IMR-90 (cell line): Measurements from ENCODE around the gene PRKCA. TPM values are rescaled to one million over a fixed set of nuclear protein-coding genes. Genes with fewer than 3 reads are reported as not detected.

ENCODE experiments used
- ATAC-seq: fragments of 200-7000 bp; cut with Tn5 transposase; 2 replicates; pipeline ENCODE4 v1.9.1; 2020; ENCODE audit warnings: low read depth, mild to moderate bottlenecking, moderate library complexity
- BruUV-seq: library from RNA; stranded (reverse); fragments of 400-500 nt; replicated peaks from 2 replicates; lab custom pipeline; 2021; lab: Mats Ljungman, UMichigan
- CTCF ChIA-PET: fragments of 300-600 bp; formaldehyde crosslinking; extraction: SDS; loops from one replicate; lab custom pipeline; 2021; ENCODE audit warnings: antibody characterized with exemption; lab: Yijun Ruan, JAX
- POLR2A ChIA-PET: fragments of 300-600 bp; sonication (Branson Sonifier 250); formaldehyde crosslinking; loops from one replicate; lab custom pipeline; 2022; ENCODE audit warnings: antibody characterized with exemption; ENCODE audit not compliant: unreplicated experiment; lab: Charles Lee
- DNase-seq: peaks from one replicate; pipeline ENCODE4 v3.0.0; 2013
- H2AFZ ChIP-seq: replicated peaks from 2 replicates; pipeline ENCODE3; 2013; ENCODE audit warnings: low read length, mild to moderate bottlenecking; ENCODE audit not compliant: poor library complexity
- H2AK5ac ChIP-seq: 2 replicates; pipeline ENCODE4 v1.6.1; 2013; ENCODE audit warnings: low read depth, low read length, inconsistent platforms
- H2AK9ac ChIP-seq: replicated peaks from 2 replicates; pipeline ENCODE3; 2013; ENCODE audit warnings: mild to moderate bottlenecking, low read depth, low read length, moderate library complexity; ENCODE audit not compliant: poor library complexity
- H2BK120ac ChIP-seq: 2 replicates; pipeline ENCODE4 v1.6.1; 2013; ENCODE audit warnings: low read depth, low read length, inconsistent platforms
- H2BK15ac ChIP-seq: 3 replicates; pipeline ENCODE4 v1.6.1; 2013; ENCODE audit warnings: low read depth, low read length, inconsistent platforms
- H2BK20ac ChIP-seq: 2 replicates; pipeline ENCODE4 v1.6.1; 2013; ENCODE audit warnings: low read depth, mild to moderate bottlenecking, inconsistent platforms, low read length, moderate library complexity
- H2BK5ac ChIP-seq: 2 replicates; pipeline ENCODE4 v1.6.1; 2013; ENCODE audit warnings: mild to moderate bottlenecking, low read depth, low read length, inconsistent platforms; ENCODE audit not compliant: poor library complexity, severe bottlenecking
- H3K14ac ChIP-seq: replicated peaks from 2 replicates; pipeline ENCODE4 v1.6.1; 2013; ENCODE audit warnings: low read depth, low read length, inconsistent platforms
- H3K18ac ChIP-seq: 2 replicates; pipeline ENCODE4 v1.6.1; 2013; ENCODE audit warnings: low read depth, low read length, control low read depth
- H3K23ac ChIP-seq: 2 replicates; pipeline ENCODE4 v1.6.1; 2013; ENCODE audit warnings: low read depth, low read length, inconsistent platforms
- H3K27ac ChIP-seq: 2 replicates; pipeline ENCODE4 v1.5.1; 2013; ENCODE audit warnings: mild to moderate bottlenecking, control low read depth, low read length; ENCODE audit not compliant: insufficient read depth
- H3K27me3 ChIP-seq: 2 replicates; pipeline ENCODE4 v1.6.1; 2013; ENCODE audit warnings: low read length; ENCODE audit not compliant: control insufficient read depth, insufficient read depth
- H3K36me3 ChIP-seq: 2 replicates; pipeline ENCODE4 v1.6.1; 2013; ENCODE audit warnings: low read length, mixed read lengths; ENCODE audit not compliant: control insufficient read depth, insufficient read depth
- H3K4ac ChIP-seq: 2 replicates; pipeline ENCODE4 v1.6.1; 2013; ENCODE audit warnings: low read depth, low read length, inconsistent platforms
- H3K4me1 ChIP-seq: 2 replicates; pipeline ENCODE4 v1.6.1; 2013; ENCODE audit warnings: low read length, mixed read lengths; ENCODE audit not compliant: control insufficient read depth, insufficient read depth
- H3K4me2 ChIP-seq: 2 replicates; pipeline ENCODE4 v1.6.1; 2013; ENCODE audit warnings: low read depth, mild to moderate bottlenecking, control low read depth, low read length, moderate library complexity
- H3K4me3 ChIP-seq: 2 replicates; pipeline ENCODE4 v1.5.1; 2013; ENCODE audit warnings: low read depth, mild to moderate bottlenecking, control low read depth, low read length, moderate library complexity; ENCODE audit not compliant: insufficient read depth
- H3K56ac ChIP-seq: 2 replicates; pipeline ENCODE4 v1.6.1; 2013; ENCODE audit warnings: low read length, inconsistent platforms; ENCODE audit not compliant: insufficient read depth; ENCODE audit errors: extremely low read depth
- H3K79me1 ChIP-seq, 2 experiments: 2 replicates each; pipeline ENCODE4 v1.6.1; 2013; ENCODE audit warnings: low read length in 2 of 2, inconsistent platforms in 1 of 2, low read depth in 1 of 2
- H3K9ac ChIP-seq: 2 replicates; pipeline ENCODE4 v1.6.1; 2013; ENCODE audit warnings: low read depth, low read length, control low read depth
- H3K9me1 ChIP-seq: 2 replicates; pipeline ENCODE4 v1.6.1; 2013; ENCODE audit warnings: low read length, inconsistent platforms; ENCODE audit not compliant: insufficient read depth
- H3K9me3 ChIP-seq: 2 replicates; pipeline ENCODE4 v1.6.1; 2013; ENCODE audit warnings: low read length; ENCODE audit not compliant: control insufficient read depth, insufficient read depth
- H4K20me1 ChIP-seq: 2 replicates; pipeline ENCODE4 v1.6.1; 2013; ENCODE audit warnings: low read length, inconsistent platforms; ENCODE audit not compliant: insufficient read depth
- H4K5ac ChIP-seq: 2 replicates; pipeline ENCODE4 v1.6.1; 2013; ENCODE audit warnings: mild to moderate bottlenecking, low read depth, low read length, control low read depth
- H4K8ac ChIP-seq, 2 experiments: 2 replicates each; pipeline ENCODE4 v1.6.1; 2013; ENCODE audit warnings: low read depth in 2 of 2, low read length in 2 of 2, control low read depth in 1 of 2, inconsistent platforms in 1 of 2
- H4K91ac ChIP-seq: 2 replicates; pipeline ENCODE4 v1.6.1; 2013; ENCODE audit warnings: low read depth, low read length, inconsistent platforms; ENCODE audit not compliant: insufficient read depth
- BHLHE40 ChIP-seq: fragments of 150-350 bp; IDR thresholded peaks from 2 replicates; pipeline ENCODE4 v1.6.1; 2016; ENCODE audit warnings: mild to moderate bottlenecking, low read depth, low read length
- CEBPB ChIP-seq: IDR thresholded peaks from 2 replicates; pipeline ENCODE4 v1.6.1; 2012; ENCODE audit warnings: low read depth, low read length, improper control_type of control experiment
- CHD1 ChIP-seq: IDR thresholded peaks from 2 replicates; pipeline ENCODE4 v1.6.1; 2012; ENCODE audit warnings: low read depth, low read length, improper control_type of control experiment
- CTCF ChIP-seq: conservative IDR thresholded peaks from 2 replicates; pipeline ENCODE4 v1.5.1; 2012; ENCODE audit warnings: mild to moderate bottlenecking, low read depth, low read length, improper control_type of control experiment
- ELK1 ChIP-seq: fragments of 150-350 bp; IDR thresholded peaks from 2 replicates; pipeline ENCODE4 v1.6.1; 2016; ENCODE audit warnings: low read depth, mild to moderate bottlenecking, low read length, moderate library complexity, borderline replicate concordance
- FOS ChIP-seq: fragments of 150-350 bp; IDR thresholded peaks from 2 replicates; pipeline ENCODE4 v1.6.1; 2016; ENCODE audit warnings: low read depth, low read length
- MAFK ChIP-seq: IDR thresholded peaks from 2 replicates; pipeline ENCODE4 v1.6.1; 2012; ENCODE audit warnings: low read depth, low read length, improper control_type of control experiment
- MAZ ChIP-seq: IDR thresholded peaks from 2 replicates; pipeline ENCODE4 v1.6.1; 2012; ENCODE audit warnings: low read depth, mild to moderate bottlenecking, low read length, improper control_type of control experiment, moderate library complexity, borderline replicate concordance
- MXI1 ChIP-seq: IDR thresholded peaks from 2 replicates; pipeline ENCODE4 v1.6.1; 2012; ENCODE audit warnings: low read depth, mild to moderate bottlenecking, low read length, moderate library complexity, borderline replicate concordance
- NFE2L2 ChIP-seq: fragments of 150-350 bp; IDR thresholded peaks from 2 replicates; pipeline ENCODE4 v1.6.1; 2016; ENCODE audit warnings: low read depth, mild to moderate bottlenecking, low read length
- POLR2A ChIP-seq: IDR thresholded peaks from 2 replicates; pipeline ENCODE4 v1.6.1; 2012; ENCODE audit warnings: mild to moderate bottlenecking, low read depth, low read length
- RAD21 ChIP-seq: IDR thresholded peaks from 2 replicates; pipeline ENCODE4 v1.6.1; 2012; ENCODE audit warnings: low read length, improper control_type of control experiment
- RCOR1 ChIP-seq: IDR thresholded peaks from 2 replicates; pipeline ENCODE4 v1.6.1; 2012; ENCODE audit warnings: mild to moderate bottlenecking, low read length, improper control_type of control experiment; ENCODE audit not compliant: insufficient replicate concordance
- RFX5 ChIP-seq: IDR thresholded peaks from 2 replicates; pipeline ENCODE4 v1.8.0; 2012; ENCODE audit warnings: low read depth, mild to moderate bottlenecking, low read length, moderate library complexity
- SMC3 ChIP-seq: fragments of 150-350 bp; IDR thresholded peaks from 2 replicates; pipeline ENCODE4 v1.6.1; 2016; ENCODE audit warnings: low read depth, mild to moderate bottlenecking, antibody characterized with exemption, low read length, moderate library complexity
- USF2 ChIP-seq: fragments of 150-350 bp; IDR thresholded peaks from 2 replicates; pipeline ENCODE4 v1.6.1; 2017; ENCODE audit warnings: mild to moderate bottlenecking, antibody characterized with exemption, low read length, low read depth
- WGBS, 2 experiments: methylation state at CpG; one replicate each; pipeline versions ENCODE4 v1.1.5 to v1.1.7; 2013; ENCODE audit warnings: missing lambda C conversion rate in 2 of 2; ENCODE audit not compliant: insufficient read length in 1 of 2; ENCODE audit errors: extremely low coverage in 2 of 2; 5-methylcytosine and 5-hydroxymethylcytosine counted together
- dilution Hi-C: fragments of 300-500 bp; cut with HindIII; formaldehyde crosslinking; loops from one replicate; pipeline ENCODE4 v1.14.3; 2018; ENCODE audit warnings: low sequenced_read_pairs; ENCODE audit not compliant: unreplicated experiment
- in situ Hi-C: fragments of 300-500 bp; cut with MboI; formaldehyde crosslinking; loops from 3 replicates; pipeline ENCODE4 v1.14.3; 2019; ENCODE audit warnings: low sequenced_read_pairs, inconsistent platforms, mixed read lengths
- intact Hi-C: fragments of 100-400 bp; cut with micrococcal nuclease; formaldehyde crosslinking; loops from 2 replicates; pipeline ENCODE4 v1.10.0; 2022
- polyA plus RNA-seq, 3 experiments: library from polyadenylated mRNA; depleted of rRNA; stranded (reverse); fragments of >200 nt; gene quantifications; 2 replicates each; pipeline ENCODE4 v1.2.3, GENCODE V29; 2012; ENCODE audit warnings: low replicate concordance in 1 of 3
- total RNA-seq: library from RNA; depleted of rRNA; stranded (reverse); fragments of >200 nt; gene quantifications from 2 replicates; pipeline ENCODE4 v1.2.3, GENCODE V29; 2012

Gene PRKCA
- total and polyA plus RNA-seq, 2 of the 4 experiments (the other 2 are of a cell fraction), result 31.0 to 46.0 TPM

- Histone ChIP-seq H4K5ac (no peak overlapping the region), H3K4me3 (no peak overlapping the region), H3K9me3 (no peaks in the 10 kb centered on the region), H3K36me3 (peaks cover 41% of the 10 kb centered on the region), H3K27ac (no peak overlapping the region), H3K4me2 (no peak overlapping the region), H2BK120ac (no peak overlapping the region), H2BK5ac (no peak overlapping the region), H3K14ac (no peak overlapping the region), H2AFZ (no peak overlapping the region), H3K4ac (no peak overlapping the region), H3K56ac (no peak overlapping the region), H3K23ac (no peak overlapping the region), H3K79me1 (0 out of 4 replicates have a peak, but pooled peaks cover 0 to 5% of the 10 kb centered on the region in 2 experiments), H3K9ac (no peak overlapping the region), H3K4me1 (peaks cover 3% of the 10 kb centered on the region; the same call in 1 of the 2 replicates), H4K20me1 (peaks cover 9% of the 10 kb centered on the region; the same call in 1 of the 2 replicates), H4K8ac (no peak overlapping the region), H3K9me1 (peaks cover 16% of the 10 kb centered on the region; the same call in 1 of the 2 replicates), H2BK15ac (no peak overlapping the region), H4K91ac (no peak overlapping the region), H3K27me3 (no peaks in the 10 kb centered on the region), H2AK9ac (no peak overlapping the region), H3K18ac (no peak overlapping the region), H2BK20ac (no peak overlapping the region), H2AK5ac (no peak overlapping the region)
- ATAC-seq (peak; percentile 56), DNase-seq (peak; percentile 44)
- ChIA-PET CTCF (no interaction called here), POLR2A (no interaction called here)
- BruUV-seq, result no TSS peak
- WGBS, 2 experiments, result 69% methylated on average over 6 of the region's 7 CpGs; no CpG with 5 or more reads in 1 of the 2 experiments
- in situ Hi-C loops (no loop called here), dilution Hi-C loops (no loop called here), intact Hi-C loops (no loop called here)
- TF ChIP-seq NFE2L2 (no peak), BHLHE40 (no peak), RFX5 (no peak), ELK1 (no peak), CEBPB (no peak), SMC3 (no peak), MAZ (no peak), MAFK (no peak), POLR2A (no peak), RCOR1 (no peak), USF2 (no peak), CHD1 (no peak), MXI1 (no peak), CTCF (no peak), RAD21 (no peak), FOS (no peak)
Measured at GRCh38 chr17:66777689-66778225, 475.3 kb downstream of the PRKCA start.
